ENCODE results near the gene DGKG.
A peak's percentile ranks its signal among the peaks of the same experiment; 100 is the strongest.

DNA sequence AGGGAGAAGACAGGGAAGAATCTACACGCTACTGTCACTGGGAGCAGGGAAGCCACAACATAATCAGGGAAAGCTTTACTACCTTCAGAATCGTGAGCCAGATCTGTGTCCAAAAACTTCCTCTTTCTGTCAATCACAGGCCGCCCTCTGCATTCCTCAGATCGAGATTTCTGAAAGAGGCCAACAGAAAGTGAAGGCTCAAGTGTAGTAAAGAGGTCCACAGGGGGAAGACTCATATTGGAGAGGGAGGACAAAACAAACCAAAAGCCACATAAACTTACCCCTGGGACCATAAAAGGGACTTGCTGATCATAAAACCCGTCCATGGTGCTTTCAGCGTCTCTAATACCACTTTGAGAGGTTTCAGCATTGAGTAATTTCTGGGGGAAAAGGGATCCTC, 256.5 kb downstream of the DGKG start:
- TF ChIP-seq BHLHE40 (IDR thresholded peaks at IDR 0.05; ENCODE audit: borderline replicate concordance) (no peak), SP1 (IDR thresholded peaks at IDR 0.05) (no peak), TARDBP (IDR thresholded peaks at IDR 0.05) (no peak), FOXM1 (IDR thresholded peaks at IDR 0.05; ENCODE audit: borderline replicate concordance) (no peak), SUZ12 (IDR thresholded peaks at IDR 0.05) (no peak), FOXA1 (IDR thresholded peaks at IDR 0.05) (no peak), ARNT (IDR thresholded peaks at IDR 0.05) (no peak), CTBP1 (IDR thresholded peaks at IDR 0.05; ENCODE audit: borderline replicate concordance) (0 out of 2 replicates have a peak, but pooled peaks have one; percentile 26), FOXK2 (IDR thresholded peaks at IDR 0.05) (no peak), ELF4 (IDR thresholded peaks at IDR 0.05) (no peak), HDGF (IDR thresholded peaks at IDR 0.05; ENCODE audit: borderline replicate concordance) (no peak)
- TF ChIP-seq, protein P1, sequence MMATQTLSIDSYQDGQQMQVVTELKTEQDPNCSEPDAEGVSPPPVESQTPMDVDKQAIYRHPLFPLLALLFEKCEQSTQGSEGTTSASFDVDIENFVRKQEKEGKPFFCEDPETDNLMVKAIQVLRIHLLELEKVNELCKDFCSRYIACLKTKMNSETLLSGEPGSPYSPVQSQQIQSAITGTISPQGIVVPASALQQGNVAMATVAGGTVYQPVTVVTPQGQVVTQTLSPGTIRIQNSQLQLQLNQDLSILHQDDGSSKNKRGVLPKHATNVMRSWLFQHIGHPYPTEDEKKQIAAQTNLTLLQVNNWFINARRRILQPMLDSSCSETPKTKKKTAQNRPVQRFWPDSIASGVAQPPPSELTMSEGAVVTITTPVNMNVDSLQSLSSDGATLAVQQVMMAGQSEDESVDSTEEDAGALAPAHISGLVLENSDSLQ (IDR thresholded peaks at IDR 0.05), result peak; percentile 75
